Measurements from ENCODE around the gene PLEKHA6. TPM values are rescaled to one million over a fixed set of nuclear protein-coding genes. Genes with fewer than 3 reads are reported as not detected.

PLEKHA6 gene
- polyA plus RNA-seq, 1 donor from 2014 or later = 22.6 TPM

DNA sequence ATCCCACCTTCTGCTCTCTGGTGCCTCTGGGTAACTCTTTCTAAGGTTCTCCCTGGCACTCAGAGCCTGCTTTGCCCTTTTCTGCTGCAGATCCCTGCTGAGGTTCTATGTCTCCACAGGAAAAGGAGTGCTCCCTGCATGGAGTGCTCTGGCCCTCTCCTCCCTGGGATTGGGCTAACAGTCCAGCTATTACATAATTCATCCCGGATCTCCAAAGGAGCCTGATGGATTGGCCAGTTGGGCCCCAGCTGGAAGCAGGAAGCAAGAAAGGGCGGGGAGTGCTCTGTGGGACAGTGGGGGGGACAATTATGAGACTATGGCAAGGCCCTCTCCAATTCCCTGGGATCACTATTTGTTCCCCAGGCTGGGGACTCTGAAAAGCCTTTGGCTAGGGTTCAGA is 94.1 kb downstream of the PLEKHA6 start:
- H2AFZ ChIP-seq (ENCODE audit: low read depth, low read length) = no peak overlapping the region
- TF ChIP-seq MXI1 (conservative IDR thresholded peaks at IDR 0.05; ENCODE audit: poor library complexity, severe bottlenecking) (no peak), EZH2 (IDR thresholded peaks at IDR 0.05; ENCODE audit: borderline replicate concordance, insufficient read depth, low read length, poor library complexity, severe bottlenecking) (no peak), EP300 (conservative IDR thresholded peaks at IDR 0.05; ENCODE audit: poor library complexity, severe bottlenecking) (no peak), SMC3 (conservative IDR thresholded peaks at IDR 0.05; ENCODE audit: poor library complexity) (no peak), RAD21 (conservative IDR thresholded peaks at IDR 0.05) (no peak), POLR2AphosphoS5 (IDR thresholded peaks at IDR 0.05) (no peak)
- TF ChIP-seq, protein P1, sequence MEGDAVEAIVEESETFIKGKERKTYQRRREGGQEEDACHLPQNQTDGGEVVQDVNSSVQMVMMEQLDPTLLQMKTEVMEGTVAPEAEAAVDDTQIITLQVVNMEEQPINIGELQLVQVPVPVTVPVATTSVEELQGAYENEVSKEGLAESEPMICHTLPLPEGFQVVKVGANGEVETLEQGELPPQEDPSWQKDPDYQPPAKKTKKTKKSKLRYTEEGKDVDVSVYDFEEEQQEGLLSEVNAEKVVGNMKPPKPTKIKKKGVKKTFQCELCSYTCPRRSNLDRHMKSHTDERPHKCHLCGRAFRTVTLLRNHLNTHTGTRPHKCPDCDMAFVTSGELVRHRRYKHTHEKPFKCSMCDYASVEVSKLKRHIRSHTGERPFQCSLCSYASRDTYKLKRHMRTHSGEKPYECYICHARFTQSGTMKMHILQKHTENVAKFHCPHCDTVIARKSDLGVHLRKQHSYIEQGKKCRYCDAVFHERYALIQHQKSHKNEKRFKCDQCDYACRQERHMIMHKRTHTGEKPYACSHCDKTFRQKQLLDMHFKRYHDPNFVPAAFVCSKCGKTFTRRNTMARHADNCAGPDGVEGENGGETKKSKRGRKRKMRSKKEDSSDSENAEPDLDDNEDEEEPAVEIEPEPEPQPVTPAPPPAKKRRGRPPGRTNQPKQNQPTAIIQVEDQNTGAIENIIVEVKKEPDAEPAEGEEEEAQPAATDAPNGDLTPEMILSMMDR (IDR thresholded peaks at IDR 0.05; ENCODE audit: poor library complexity, severe bottlenecking) = no peak
- TF ChIP-seq, protein P2, sequence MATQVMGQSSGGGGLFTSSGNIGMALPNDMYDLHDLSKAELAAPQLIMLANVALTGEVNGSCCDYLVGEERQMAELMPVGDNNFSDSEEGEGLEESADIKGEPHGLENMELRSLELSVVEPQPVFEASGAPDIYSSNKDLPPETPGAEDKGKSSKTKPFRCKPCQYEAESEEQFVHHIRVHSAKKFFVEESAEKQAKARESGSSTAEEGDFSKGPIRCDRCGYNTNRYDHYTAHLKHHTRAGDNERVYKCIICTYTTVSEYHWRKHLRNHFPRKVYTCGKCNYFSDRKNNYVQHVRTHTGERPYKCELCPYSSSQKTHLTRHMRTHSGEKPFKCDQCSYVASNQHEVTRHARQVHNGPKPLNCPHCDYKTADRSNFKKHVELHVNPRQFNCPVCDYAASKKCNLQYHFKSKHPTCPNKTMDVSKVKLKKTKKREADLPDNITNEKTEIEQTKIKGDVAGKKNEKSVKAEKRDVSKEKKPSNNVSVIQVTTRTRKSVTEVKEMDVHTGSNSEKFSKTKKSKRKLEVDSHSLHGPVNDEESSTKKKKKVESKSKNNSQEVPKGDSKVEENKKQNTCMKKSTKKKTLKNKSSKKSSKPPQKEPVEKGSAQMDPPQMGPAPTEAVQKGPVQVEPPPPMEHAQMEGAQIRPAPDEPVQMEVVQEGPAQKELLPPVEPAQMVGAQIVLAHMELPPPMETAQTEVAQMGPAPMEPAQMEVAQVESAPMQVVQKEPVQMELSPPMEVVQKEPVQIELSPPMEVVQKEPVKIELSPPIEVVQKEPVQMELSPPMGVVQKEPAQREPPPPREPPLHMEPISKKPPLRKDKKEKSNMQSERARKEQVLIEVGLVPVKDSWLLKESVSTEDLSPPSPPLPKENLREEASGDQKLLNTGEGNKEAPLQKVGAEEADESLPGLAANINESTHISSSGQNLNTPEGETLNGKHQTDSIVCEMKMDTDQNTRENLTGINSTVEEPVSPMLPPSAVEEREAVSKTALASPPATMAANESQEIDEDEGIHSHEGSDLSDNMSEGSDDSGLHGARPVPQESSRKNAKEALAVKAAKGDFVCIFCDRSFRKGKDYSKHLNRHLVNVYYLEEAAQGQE (IDR thresholded peaks at IDR 0.05; ENCODE audit: borderline replicate concordance) = no peak
- H3K9me3 ChIP-seq (ENCODE audit: low read length) = no peaks in the 10 kb centered on the region
- no peaks in the 10 kb centered on the region for H3K79me2 ChIP-seq (replicated peaks; ENCODE audit: insufficient read depth, low read length)
- H3K36me3 ChIP-seq (ENCODE audit: insufficient read depth, low read length) = peaks cover 30% of the 10 kb centered on the region
- no peaks in the 10 kb centered on the region for H3F3A ChIP-seq (ENCODE audit: insufficient read depth, low read length, poor library complexity, severe bottlenecking)
- H3K9ac ChIP-seq (ENCODE audit: low read length) = no peak overlapping the region
- H3K27me3 ChIP-seq (ENCODE audit: insufficient read depth, low read depth, low read length) = no peaks in the 10 kb centered on the region
- no peaks in the 10 kb centered on the region for H3K9me2 ChIP-seq (ENCODE audit: insufficient read depth, low read length)
- no peak overlapping the region for H3K4me3 ChIP-seq (ENCODE audit: low read length)
- H4K20me1 ChIP-seq (ENCODE audit: insufficient read depth) = no peaks in the 10 kb centered on the region
- H3K4me2 ChIP-seq (ENCODE audit: low read length) = no peak overlapping the region
- H3K27ac ChIP-seq (ENCODE audit: low read length) = no peak overlapping the region

DNA sequence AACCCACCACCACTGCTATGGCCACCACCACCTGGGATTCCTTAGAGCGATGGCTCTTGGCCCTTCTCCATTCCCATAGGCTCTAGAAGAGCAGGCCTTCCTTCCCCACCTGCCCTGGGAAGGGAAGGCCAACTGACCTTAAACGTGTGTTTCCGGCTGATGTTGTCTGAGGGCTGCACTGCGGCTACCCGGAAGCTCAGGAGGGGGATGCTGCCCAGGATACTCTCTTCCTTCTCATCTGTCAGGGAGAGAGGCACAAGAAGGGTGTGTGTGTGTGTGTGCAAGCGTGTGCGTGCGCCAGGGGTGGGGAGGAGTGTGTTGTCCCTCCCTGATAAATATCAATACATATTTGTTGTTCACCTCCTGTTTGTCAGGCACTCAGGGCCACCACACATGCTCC is 94.9 kb downstream of the PLEKHA6 start:
- H3F3A ChIP-seq (ENCODE audit: insufficient read depth, low read length, poor library complexity, severe bottlenecking) = no peaks in the 10 kb centered on the region
- H3K9ac ChIP-seq (ENCODE audit: low read length) = no peak overlapping the region
- no peak overlapping the region for H3K4me3 ChIP-seq (ENCODE audit: low read length)
- H4K20me1 ChIP-seq (ENCODE audit: insufficient read depth) = no peaks in the 10 kb centered on the region
- no peak overlapping the region for H2AFZ ChIP-seq (ENCODE audit: low read depth, low read length)
- no peaks in the 10 kb centered on the region for H3K79me2 ChIP-seq (replicated peaks; ENCODE audit: insufficient read depth, low read length)
- H3K27me3 ChIP-seq (ENCODE audit: insufficient read depth, low read depth, low read length) = no peaks in the 10 kb centered on the region
- TF ChIP-seq EP300 (conservative IDR thresholded peaks at IDR 0.05; ENCODE audit: poor library complexity, severe bottlenecking) (no peak), SMC3 (conservative IDR thresholded peaks at IDR 0.05; ENCODE audit: poor library complexity) (no peak), EZH2 (IDR thresholded peaks at IDR 0.05; ENCODE audit: borderline replicate concordance, insufficient read depth, low read length, poor library complexity, severe bottlenecking) (no peak), RAD21 (conservative IDR thresholded peaks at IDR 0.05) (no peak), TAF1 (IDR thresholded peaks at IDR 0.05; ENCODE audit: low read depth) (no peak), MXI1 (conservative IDR thresholded peaks at IDR 0.05; ENCODE audit: poor library complexity, severe bottlenecking) (no peak), POLR2AphosphoS5 (IDR thresholded peaks at IDR 0.05) (no peak)
- TF ChIP-seq, protein P2 (IDR thresholded peaks at IDR 0.05; ENCODE audit: borderline replicate concordance) = no peak
- peaks cover 32% of the 10 kb centered on the region for H3K36me3 ChIP-seq (ENCODE audit: insufficient read depth, low read length)
- H3K9me2 ChIP-seq (ENCODE audit: insufficient read depth, low read length) = no peaks in the 10 kb centered on the region
- no peak overlapping the region for H3K27ac ChIP-seq (ENCODE audit: low read length)
- H3K4me2 ChIP-seq (ENCODE audit: low read length) = no peak overlapping the region
- no peaks in the 10 kb centered on the region for H3K9me3 ChIP-seq (ENCODE audit: low read length)

All from neural cell (in vitro differentiated cells).